Kidney glomerular epithelial cell (primary cell): ENCODE measurements around the gene ADAMTSL5.
"Not testable (repeated sequence)": the region's sequence is repeated elsewhere in the genome, so short reads cannot be mapped to it uniquely, and the experiment has no call there.

Experiments
- DNase-seq: peaks from one replicate; lab custom pipeline; 2025; lab: John Stamatoyannopoulos, UW

ADAMTSL5 gene

GRCh38 chr19:1529430-1529816 is 16.6 kb upstream of the ADAMTSL5 start:
- DNase-seq = no peak

- DNase-seq = no peak
Observed at GRCh38 chr19:1528596-1529429, 16.0 kb upstream of the ADAMTSL5 start.

GRCh38 chr19:1527650-1528309 is 15.0 kb upstream of the ADAMTSL5 start:
- DNase-seq = no peak

- DNase-seq = no peak
Observed at GRCh38 chr19:1526979-1527649, 14.3 kb upstream of the ADAMTSL5 start.

- DNase-seq = no peak
Observed at GRCh38 chr19:1526066-1526778, 13.4 kb upstream of the ADAMTSL5 start.

- DNase-seq = no peak
Observed at GRCh38 chr19:1525343-1525742, 12.5 kb upstream of the ADAMTSL5 start.

GRCh38 chr19:1524972-1525325 is 12.1 kb upstream of the ADAMTSL5 start:
- no peak for DNase-seq

- no peak for DNase-seq
Observed at GRCh38 chr19:1524287-1524971, 11.6 kb upstream of the ADAMTSL5 start.

GRCh38 chr19:1523412-1524286 is 10.8 kb upstream of the ADAMTSL5 start, which contains the start of gene PLK5:
TSS of gene PLK5 (plus strand) at chr19:1524077. CDS start at chr19:1526997, 2,920 bp downstream.
- no peak for DNase-seq

GRCh38 chr19:1522838-1523237 is 10.0 kb upstream of the ADAMTSL5 start:
- no peak for DNase-seq

- no peak for DNase-seq
Observed at GRCh38 chr19:1522061-1522460, 9.2 kb upstream of the ADAMTSL5 start.

GRCh38 chr19:1521636-1522035 is 8.8 kb upstream of the ADAMTSL5 start:
- DNase-seq = no peak

GRCh38 chr19:1520203-1520780 is 7.5 kb upstream of the ADAMTSL5 start:
- DNase-seq = no peak

- not testable (repeated sequence) for DNase-seq
Observed at GRCh38 chr19:1519802-1520201, 7.0 kb upstream of the ADAMTSL5 start.

- no peak for DNase-seq
Observed at GRCh38 chr19:1518471-1518870, 5.7 kb upstream of the ADAMTSL5 start.

- no peak for DNase-seq
Observed at GRCh38 chr19:1516395-1516753, 3.6 kb upstream of the ADAMTSL5 start.

GRCh38 chr19:1514986-1515721 is 2.3 kb upstream of the ADAMTSL5 start:
- no peak for DNase-seq

GRCh38 chr19:1514295-1514661 is 1.5 kb upstream of the ADAMTSL5 start:
- DNase-seq = no peak

GRCh38 chr19:1513499-1514294 is 878 bp upstream of the ADAMTSL5 start:
- DNase-seq = no peak
